ENCODE results near the gene SHPK.
A peak's percentile ranks its signal among the peaks of the same experiment; 100 is the strongest.
"Not testable (repeated sequence)": the region's sequence is repeated elsewhere in the genome, so short reads cannot be mapped to it uniquely, and the experiment has no call there.

Gene SHPK

DNA sequence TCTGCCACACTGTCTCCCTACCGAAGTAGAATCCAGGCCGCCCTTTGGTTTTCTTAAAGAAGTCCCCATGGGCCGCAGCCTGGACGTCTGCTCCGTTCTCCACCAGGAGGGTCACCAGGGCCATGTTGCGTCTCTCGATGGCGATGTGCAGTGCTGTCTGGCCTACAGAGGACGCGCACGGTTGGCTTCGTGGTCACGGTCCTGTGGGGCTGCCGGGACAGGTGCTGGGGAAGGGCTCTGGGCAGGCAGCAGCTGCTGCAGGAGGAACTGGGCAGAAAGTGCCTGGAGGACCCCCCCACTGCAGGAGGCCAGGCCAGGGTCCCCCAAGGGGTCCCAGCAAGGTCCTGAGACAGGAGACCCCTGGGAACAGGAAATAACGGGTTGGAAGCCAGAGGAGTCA is 45.8 kb downstream of the SHPK start:
- DNase-seq (ENCODE audit: low read depth in 2 of 2): no peak

DNA sequence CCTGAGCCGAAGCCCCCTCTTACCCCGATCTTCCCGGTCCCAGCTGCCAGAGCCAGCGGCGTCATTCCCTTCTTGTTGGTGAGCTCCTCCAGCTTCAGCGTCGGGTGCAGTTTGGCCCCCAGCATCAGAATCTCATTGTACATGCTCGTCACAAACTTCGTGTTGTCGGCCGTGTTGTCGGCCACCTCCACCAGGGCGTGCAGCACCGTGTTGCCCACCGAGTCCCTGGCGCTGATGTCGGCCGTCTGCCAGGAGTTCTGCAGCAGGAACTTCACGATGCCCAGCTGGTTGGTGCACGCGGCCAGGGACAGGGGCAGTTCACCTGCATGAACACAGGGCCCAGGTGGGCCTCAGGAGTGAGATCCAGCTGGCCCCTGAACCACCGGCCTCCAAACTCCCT is 46.3 kb downstream of the SHPK start:
- DNase-seq (ENCODE audit: low read depth in 2 of 2): no peak

DNA sequence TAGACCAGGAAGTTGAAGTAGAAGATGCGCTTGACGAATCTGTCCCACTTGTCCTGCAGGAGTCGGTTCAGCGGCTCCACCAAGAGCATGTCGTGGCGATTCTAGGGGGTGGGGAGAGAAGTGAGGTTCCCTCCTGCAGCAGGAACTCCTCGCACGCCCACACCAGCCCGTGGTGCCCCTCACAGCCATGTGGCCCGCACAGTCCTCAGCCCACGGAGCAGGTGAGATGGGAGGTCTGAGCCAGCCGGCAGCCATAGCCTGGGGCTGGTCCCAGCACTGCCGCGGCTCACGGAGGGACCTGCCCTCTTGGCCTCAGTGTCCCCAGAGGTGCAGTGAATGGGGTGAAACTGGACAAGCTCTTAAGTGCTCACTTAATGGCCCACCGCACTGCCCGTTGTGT is 50.2 kb downstream of the SHPK start:
- DNase-seq (ENCODE audit: low read depth in 2 of 2): no peak

DNA sequence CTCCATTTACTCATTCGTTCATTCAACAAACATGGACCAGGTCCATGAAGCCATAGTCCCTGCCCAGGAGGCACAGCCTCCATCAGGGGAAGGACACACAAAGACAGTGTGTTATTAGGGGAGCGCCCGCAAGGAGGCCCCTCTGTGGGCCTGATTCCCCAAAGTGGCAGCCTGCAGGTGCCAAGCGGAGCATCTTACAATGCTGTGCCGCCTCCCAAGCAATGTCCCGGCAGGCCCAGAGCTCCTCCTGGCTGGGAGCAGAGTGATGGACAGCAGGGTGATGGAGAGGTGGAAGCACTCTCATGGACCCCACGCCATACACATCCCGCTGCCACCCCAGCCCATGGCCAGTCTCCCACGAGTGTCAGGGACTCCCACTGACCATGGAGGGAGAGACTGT is 52.6 kb downstream of the SHPK start:
- no peak for DNase-seq (ENCODE audit: low read depth in 2 of 2)

DNA sequence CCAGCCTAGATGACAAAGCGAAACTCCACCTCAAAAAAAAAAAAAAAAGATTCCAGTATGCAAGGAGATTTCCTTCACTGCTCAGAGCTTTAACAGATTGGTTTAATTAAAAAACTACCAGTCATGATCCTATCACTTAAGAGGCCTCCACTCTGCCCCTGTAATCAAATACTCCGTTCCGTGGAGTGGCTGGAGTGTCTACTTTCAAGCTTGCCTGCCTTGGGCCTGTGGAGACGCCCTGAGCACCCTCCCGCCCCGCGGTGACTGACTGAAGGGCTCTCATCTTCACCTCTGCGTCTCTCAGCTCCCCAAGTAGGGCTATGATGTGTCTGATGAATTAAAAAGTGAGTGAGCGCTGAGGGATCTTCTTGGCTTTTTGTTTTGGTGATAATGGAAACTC is 53.1 kb downstream of the SHPK start:
- DNase-seq (ENCODE audit: low read depth in 2 of 2): no peak

DNA sequence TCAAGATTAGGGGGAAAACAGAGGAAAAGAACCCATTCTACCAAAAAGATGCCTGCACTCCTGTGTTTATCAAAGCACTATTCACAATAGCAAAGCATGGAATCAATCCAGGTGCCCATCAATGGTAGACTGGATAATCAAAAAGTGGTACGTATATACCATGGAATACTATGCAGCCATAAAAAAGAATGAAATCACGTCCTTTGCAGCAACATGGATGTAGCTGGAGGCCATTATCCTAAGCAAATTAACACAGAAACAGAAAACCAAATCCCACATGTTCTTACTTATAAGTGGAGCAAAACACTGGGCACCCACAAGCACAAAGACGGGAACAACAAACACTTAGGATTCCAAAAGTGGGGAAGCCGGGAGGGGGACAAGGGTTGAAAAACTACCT is 57.4 kb downstream of the SHPK start:
- DNase-seq (ENCODE audit: low read depth in 2 of 2): not testable (repeated sequence)

DNA sequence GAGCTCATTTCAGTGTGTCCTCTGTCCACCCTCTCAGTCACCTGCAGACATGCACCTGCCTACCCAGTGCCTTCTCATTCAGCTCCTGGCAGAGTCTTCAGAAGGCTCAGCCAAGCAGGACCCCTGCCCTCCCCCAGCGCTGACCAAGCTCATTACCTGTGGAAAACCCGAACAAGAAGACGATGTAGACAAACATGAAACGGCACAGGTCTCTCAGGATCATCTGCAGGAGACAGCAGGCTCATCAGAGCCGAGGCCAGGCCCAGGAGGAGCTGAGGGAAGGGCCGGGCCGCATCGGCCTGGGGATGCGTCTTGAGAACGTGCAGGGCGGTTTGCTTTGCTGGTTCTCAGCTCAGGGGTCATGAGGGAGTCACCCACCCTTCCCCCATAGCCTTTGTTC is 59.1 kb downstream of the SHPK start:
- DNase-seq (ENCODE audit: low read depth in 2 of 2): no peak

DNA sequence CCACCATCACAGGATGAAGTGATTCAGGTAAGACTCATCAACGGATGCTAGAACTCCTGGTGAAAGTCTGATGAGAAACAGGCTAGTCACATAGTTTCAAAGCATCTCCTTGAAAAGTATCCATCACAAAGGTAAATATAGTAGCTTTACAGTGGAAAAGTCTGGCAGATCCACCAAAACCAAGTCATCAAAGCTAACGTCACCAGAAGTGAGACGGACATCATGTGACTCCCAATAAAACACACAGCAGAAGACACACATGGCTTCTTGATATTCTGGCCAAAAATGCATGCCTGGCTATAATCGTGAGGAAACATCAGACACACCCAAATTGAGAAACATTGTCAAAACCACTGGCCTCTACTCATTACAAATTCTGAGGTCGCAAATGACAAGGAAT is 60.5 kb downstream of the SHPK start:
- no peak for DNase-seq (ENCODE audit: low read depth in 2 of 2)

DNA sequence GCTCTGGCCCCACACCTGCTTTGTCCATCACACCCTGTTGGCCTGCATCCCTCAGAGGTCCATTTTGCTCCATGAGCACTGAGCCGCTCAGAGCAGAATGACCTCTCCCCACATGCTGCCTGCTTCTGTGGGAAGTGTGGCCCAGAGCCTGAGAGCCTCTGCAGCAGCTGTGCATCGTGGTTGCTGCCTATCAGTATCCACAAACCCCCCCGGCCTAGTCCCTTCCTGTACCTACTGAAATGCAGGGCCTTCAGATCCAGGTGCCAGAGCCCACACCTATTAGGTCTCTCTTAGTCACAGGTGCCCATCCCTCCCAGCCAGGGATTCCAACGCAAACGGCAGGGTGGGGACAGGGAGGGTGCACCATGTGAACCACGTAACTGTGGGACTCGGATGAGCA is 61.8 kb downstream of the SHPK start:
- DNase-seq (ENCODE audit: low read depth in 2 of 2): no peak

DNA sequence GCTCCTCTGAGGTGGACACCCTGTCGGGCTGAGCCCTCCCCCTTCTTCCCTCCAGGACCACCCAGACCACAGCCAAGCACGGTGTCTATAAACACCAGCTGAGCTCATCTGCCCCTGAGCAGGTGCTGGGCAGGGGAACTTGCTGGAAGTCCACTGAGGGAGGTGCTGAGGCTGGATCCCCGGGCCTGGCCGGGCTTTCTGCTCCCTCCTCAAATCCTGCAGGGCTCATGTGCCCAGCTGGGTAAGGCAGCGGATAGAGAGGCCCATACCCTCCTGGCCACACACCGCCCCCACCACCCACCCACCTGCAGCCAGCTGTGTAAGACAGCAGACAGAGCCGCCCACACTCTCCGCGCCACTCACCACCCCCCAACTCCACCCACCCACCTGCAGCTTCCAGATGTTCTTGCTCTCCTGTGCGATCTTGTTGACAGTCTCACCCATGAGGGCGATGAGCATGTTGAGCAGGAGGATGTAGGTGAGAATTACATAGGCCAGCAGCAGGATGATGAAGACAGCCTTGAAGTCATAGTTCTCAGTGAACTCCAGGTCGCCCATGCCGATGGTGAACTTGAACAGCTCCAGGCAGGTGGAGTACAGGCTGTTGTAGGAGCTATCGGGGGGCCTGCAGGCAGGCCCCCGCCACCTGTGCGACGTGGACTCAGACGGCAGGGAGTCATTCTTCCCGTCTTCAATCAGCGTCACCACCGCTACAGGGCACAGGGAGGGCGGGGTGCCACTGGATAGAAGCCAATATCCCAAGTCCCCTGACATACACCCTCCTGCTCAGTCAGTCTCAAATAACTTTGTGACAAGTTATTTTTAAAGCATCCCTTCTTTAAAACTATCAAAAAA is 62.6 kb downstream of the SHPK start:
- DNase-seq (ENCODE audit: low read depth in 2 of 2): no peak

DNA sequence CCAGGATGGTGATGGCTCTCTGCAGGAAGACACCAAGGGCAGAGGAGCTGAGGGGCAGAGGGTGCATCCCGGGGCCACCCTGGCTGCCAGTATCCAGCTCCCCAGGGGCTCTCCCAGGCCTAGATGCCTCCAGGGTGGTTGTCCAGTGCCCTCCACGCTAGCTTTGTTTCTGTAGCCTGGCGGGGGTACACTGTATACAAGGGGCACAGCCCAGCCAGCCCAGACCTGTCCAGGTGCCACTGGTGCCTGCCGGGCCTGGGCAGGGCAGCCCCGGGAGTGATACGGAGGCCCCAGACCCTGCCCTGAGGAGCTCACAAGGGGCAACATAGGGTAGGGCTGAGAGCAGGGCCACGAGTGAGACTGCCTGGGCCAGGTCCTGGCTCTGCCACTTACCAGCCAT is 63.8 kb downstream of the SHPK start:
- no peak for DNase-seq (ENCODE audit: low read depth in 2 of 2)

DNA sequence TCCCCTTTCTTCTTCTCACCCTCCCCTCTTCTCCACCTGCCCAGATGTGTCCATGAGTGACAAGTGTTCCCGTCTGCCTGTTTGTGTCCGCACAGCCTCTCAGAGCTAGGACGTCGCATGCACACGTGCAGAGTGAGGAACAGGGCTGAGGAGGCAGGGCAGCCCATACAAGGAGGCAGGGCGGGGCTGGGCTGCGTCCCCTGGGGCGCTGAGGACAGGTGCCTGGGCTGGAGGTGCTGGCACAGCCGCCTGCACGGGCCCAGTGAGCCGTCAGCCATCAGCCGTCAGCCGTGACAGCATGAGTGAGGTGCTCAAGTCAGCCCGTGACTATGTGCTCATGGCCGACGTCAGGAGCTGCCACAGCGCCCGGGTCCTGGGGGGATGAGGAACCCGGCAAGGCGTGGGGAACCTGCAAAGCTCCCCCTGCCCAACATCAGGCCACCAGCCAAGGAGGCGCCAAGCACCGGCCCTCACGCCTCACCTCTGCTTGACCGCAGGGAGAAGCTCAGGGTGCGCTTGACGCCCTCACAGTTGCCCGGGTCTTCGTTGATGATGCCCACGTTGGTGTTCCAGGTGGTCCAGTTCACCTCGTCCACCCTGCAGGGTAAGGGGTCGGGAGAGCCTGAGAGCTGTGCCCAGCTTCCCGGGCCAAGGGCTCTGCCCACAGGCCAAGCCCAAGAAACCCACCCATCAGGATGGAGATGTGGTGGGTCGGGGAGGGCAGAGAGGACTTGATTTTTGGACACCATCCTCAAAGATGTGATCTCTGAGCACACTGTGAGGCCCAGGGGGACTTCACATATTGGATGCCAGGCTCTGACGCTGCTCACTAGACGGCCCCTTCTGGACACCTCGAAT is 64.8 kb downstream of the SHPK start:
- no peak for DNase-seq (ENCODE audit: low read depth in 2 of 2)

DNA sequence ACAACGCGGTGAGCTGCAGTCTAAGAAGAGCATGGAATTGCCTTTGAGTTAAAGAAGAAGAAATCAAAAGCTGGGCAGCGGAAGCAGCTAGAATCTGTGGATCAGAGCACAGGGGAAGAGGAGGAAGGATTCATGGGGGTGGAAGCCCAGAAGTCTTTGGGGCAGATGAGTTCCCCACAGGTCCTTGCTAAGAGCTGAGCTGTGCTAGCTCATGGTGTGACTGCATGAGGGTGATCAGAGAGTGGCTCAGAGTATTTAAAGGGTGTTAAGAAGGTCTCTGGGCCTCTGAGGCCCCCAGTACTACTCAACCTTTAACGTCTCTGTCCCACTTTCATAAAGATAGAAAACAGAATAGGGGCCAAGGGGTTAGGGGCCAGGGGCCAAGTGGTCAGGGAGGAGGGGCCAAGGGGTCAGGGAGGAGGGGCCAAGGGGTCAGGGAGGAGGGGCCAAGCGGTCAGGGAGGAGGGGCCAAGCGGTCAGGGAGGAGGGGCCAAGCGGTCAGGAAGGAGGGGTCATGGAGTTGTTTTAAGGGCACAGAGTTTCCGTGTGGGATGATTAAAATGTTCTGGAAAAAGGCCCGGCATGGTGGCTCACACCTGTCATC is 66.4 kb downstream of the SHPK start:
- DNase-seq (ENCODE audit: low read depth in 2 of 2): no peak

DNA sequence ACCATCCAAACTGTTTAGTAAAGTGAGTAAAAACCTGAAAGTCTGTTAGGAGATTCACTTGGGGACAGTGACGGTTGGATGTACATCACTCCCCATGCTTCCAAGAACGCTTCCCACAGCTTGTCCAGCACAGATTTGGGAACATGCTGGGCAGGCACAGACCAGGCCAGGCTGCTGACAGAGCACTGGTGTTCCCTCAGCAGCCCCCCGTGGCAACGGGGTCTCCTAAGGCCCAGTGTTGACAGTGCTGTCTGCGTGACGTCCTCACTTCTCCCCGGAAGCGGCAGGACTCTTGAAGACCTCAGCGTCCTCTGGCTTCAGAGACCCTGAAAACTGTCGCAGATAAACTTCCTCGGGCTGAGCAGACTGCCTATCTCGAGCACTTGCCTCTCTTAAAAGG is 69.5 kb downstream of the SHPK start:
- no peak for DNase-seq (ENCODE audit: low read depth in 2 of 2)

DNA sequence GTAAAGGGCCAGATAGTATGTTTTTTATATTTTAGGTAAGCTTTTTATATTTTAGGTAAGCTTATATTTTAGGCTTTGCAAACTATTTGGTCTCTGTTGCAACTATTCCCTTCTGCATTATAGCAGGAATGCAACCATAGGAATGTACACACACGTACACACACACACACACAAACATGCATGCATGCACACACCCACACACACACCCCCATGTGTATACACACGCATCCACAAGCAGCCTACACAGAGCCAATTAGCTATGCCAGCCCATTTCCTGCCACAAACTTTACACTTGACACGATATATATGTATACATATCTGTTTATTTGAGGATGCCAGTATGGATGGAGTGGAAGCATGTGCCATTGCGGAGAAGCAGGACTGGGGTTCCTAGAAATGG is 70.9 kb downstream of the SHPK start:
- no peak for DNase-seq (ENCODE audit: low read depth in 2 of 2)

DNA sequence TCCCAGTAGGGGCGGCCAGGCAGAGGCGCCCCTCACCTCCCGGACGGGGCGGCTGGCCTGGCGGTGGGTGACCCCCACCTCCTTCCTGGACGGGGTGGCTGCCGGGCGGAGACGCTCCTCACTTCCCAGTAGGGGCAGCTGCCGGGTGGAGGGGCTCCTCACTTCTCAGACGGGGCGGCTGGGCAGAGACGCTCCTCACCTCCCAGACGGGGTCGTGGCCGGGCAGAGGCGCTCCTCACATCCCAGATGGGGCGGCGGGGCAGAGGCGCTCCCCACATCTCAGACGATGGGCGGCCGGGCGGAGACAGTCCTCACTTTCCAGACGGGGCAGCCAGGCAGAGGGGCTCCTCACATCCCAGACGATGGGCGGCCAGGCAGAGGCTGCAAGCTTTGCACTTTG is 71.8 kb downstream of the SHPK start:
- DNase-seq (ENCODE audit: low read depth in 2 of 2): not testable (repeated sequence)

DNA sequence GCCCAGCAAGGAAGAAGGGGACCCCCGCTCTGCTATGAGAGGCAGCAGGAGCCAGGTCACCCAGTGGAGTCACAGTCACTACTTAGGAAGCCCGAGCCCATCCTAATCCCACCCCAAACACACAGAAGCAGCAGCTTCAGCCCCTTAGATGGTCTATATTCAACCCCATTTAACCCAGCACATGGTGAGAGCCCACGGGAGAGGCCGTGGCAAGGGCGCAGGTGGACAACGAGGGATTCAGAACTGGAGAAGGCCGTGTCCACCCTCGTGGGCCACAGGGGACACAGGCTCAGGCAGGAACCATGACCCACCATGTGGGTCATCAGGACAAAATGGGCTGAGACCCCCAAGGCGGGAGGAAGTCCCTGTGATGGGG is 76.8 kb downstream of the SHPK start:
- DNase-seq (ENCODE audit: low read depth in 2 of 2): no peak

DNA sequence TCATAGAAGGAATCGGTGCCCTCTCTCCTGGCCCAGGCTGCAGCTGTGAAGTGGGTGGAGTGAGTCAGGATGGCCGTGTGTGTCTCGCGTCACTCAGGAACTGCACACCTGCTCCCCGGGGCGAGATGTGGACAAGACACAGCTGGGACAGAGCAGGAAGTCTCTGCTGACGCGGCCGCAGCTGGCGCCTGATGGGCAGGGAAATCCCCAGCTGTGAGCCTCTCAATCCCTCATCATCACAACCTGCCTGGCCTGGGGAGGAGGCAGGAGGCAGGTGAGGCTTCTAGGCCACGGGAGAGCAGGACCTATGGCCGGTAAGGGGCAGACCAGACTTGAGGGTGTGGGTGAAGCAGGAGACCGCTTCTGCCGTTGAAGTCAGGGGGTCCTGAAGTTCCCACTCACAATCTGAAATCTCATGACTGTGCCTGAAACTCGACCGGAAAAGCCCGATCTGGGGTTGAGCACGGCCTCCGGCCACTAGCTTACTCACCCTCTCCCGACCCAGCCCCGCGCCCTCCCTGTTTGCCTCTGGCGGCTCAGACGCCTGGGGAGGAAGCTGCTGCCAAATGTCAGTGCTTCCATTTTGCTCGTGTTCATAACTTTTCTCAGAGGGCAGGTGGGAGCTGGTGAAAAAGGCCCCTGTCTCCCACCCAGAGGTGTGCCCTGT is 77.3 kb downstream of the SHPK start:
- peak; percentile 7 to 9 for DNase-seq (ENCODE audit: low read depth in 2 of 2)

Data from activated CD8-positive, alpha-beta memory T cell treated with anti-CD3 and anti-CD28 coated beads for 4 hours (primary cell).